DMS114 treated with DMSO at 0.1 percent for 48 hours (cell line): ENCODE data around the gene GRID1.

ENCODE experiments used
- DNase-seq: peaks from one replicate; lab custom pipeline; 2025; ENCODE audit not compliant: unreplicated experiment; lab: John Stamatoyannopoulos, UW

Gene GRID1

DNA sequence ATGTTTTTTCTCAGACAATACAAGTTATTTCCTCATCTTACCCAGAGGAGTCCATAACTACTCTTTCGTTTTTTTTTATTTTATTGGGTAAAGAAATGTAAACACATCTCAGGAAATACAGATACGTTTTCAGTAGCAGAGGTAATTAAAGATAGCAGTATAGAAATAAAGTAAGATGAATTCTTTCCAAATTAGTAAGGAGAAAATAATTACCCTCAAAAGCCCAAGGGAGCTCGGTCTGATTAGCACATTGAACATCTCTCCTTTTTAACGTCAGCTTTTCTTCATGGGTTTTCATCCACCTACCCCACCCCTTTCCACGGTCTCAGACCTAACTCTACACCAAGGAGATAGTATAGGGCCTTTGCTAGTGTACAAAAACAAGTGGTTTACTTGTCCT lies 294.2 kb downstream of the GRID1 start:
- no peak for DNase-seq

DNA sequence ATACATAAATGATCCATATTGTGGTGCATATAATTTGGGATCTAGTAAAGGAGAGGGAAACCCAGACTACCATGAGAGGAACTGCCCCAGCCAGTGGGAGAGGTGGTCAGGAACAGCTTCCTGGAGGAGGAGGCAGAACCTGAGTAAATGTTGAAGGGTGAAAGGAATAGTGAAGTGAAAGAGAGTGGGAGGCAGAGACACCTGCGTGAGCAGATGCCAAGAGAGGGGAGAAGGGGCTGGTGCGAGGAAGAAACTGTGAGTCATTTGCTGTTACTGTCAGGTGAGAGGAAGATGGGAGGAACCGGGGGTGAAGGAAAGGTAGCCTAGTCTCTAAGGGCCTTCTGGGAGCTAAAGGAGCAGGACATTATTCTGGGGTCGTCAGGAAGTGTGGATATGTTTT lies 294.8 kb downstream of the GRID1 start:
- DNase-seq = no peak

DNA sequence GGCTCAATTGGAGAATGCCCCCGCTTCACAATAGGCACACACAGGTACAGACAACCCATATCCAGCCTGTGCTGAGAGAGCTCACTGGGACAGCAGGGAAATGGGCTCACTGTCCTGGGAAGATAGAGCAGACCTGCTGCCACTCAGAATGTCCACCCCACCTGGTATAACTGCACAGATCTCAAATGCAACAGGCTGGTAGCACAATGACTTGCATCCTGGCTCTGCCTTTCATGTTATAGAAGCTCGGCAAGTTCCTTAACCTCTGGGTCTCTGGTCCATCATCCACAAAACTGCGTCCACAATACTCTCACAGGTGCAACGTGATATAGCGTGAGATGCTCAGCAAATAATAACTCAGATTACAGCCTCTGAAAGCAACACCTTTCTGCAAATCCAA lies 295.4 kb downstream of the GRID1 start:
- no peak for DNase-seq

DNA sequence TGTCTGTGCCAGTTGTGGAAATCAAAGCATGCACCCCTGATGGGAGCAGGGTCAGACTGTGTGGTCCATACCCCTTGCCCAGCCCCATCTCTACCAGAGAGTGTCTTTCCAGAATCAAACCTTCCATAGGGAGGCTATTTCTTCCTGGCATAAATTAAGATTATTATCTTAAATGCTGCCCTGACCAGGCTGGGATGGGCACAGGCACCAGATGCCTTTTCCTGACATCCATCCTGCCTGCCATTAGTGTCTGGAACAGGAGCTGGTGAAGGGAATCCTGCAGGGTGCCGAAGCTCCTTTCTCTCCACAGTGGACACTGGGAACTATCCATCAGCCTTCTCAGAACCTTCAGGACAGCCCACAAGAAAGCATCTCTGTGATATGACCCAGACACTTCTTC lies 296.3 kb downstream of the GRID1 start:
- DNase-seq = no peak

GRCh38 chr10:86068231-86069054 lies 298.2 kb downstream of the GRID1 start:
- DNase-seq = no peak

DNA sequence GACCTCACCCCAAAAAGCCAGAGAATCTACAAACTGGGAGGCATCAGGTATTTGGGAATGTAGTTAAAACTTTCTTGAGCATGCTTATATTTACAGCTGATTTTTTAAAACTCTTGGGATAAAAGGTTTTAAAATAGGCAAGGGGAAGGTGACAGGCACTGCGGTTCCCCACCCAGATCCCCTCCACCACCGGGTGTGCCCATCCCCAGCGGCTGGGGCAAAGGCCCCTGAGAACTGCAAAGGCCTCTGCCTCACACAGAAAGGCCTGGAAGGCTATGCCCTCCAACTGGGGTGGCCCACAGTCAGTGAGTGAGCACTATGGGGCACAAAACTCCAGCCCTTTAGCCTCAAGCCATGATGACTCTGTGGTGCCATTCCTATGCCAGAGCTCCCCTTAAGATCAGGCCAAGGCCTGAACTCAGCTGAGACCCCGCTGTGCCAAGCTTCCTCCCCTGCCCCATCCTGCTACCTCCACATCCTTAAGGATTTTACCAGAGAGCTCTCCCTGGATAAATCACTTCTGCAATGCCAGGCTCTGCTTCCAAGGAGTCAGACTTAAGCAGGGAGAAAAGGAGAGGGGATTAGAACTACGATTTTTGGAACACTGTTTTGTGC lies 299.1 kb downstream of the GRID1 start:
- no peak for DNase-seq

DNA sequence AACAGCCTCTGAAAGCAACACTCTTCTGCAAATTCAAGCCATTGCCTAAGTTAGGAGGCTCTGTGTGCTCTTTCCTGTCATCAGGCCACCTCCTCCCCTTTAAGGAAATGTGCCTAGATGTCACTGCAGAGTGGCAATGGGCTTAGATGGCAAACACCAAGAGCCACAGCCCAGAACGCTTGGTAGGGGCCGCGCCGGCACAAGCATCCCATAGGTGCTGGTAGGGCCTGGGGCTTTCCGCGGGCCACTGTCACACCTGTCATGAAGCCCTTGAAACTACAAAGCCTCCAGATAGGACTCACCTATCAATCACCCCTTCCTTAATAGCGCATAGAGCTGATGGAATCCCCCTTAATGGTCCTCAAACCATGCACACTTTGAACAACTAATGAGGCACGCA lies 299.9 kb downstream of the GRID1 start:
- no peak for DNase-seq

DNA sequence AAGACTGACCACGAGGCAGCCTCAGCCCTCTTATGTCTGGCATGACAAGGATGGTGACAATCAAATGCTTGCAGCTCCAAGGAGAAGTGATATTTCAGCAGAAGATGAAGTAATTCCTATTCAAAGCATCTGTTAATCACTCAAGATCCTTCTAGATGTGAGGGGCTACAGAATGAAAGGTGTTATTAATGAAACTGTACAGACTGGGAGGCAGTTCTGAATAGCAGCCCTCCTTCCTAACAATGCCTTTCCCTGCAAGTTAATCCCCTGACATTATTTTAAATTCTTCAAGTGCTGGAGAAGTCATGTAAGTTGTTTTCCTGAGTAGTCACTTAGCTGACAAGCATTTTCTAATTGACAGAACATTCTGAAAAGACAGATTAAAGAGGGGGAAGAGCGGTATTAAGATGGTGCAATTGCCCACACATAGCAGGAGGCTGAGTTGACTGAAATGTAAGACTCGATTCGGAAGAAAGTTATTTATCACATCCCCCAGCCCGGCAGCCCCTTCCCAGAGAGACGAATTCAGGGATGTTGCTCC lies 300.8 kb downstream of the GRID1 start:
- DNase-seq = no peak

GRCh38 chr10:86064931-86065662 lies 301.5 kb downstream of the GRID1 start:
- no peak for DNase-seq

DNA sequence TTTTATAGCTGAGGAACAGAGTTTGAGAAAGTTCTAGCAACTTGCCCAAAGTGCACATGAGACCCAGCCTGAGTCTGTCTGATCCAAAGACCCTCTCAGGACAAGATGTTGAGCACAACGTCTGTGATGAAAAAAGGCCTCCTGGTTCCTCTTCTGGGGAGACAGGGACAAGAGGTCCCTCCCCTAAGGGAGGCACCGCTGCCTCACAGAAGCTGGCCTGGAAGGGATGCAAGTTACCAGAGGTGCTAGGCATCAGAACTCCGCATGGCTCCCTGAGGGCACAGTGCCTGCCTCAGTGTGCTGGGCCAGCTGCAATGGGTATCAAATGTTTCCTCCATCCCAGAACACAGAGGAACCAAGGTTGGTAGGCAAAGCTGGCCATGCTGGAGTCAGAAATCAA lies 302.4 kb downstream of the GRID1 start:
- no peak for DNase-seq

DNA sequence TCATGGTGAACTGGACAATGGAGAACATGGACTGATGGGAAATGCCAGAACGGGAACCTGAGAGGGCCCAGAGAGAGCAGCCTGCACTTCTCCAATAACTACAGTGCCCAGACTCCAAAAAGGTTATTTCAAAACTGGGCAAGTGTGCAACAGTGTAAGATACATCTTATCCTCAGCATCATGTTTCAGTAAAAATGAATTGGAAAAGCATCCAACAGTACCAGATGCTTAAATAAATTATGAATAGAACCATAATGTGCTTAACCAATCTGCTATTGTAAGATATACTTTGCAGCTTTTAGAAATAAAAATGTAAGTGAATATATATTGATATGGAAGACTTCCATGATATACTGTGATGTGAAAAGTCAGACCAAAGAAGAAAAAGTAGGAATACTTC lies 303.3 kb downstream of the GRID1 start:
- no peak for DNase-seq

DNA sequence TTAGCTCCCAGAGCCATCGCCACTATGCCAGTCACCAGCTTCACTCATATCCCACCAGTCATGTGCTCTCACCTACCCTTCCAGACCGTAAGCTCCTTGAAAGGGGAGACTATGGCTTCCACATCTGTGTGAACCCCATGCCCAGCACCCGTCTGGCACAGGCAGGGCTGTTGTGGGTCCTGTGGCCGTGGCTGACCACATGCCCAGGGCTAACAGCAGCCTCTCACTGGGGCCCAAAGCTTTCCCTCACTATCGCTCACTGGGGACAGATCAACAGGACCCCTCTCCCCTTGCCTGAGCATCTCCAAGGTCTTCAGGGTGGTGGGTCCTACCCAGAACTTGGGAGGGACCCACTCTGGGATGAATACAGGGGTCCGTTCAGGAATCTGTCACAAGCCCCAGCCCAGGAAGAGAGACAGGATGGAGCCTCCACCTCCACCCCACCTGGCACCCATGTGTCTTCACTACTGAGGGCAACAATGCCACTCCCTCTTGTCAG lies 303.9 kb downstream of the GRID1 start:
- DNase-seq = no peak

GRCh38 chr10:86062198-86062550 lies 304.4 kb downstream of the GRID1 start:
- no peak for DNase-seq

DNA sequence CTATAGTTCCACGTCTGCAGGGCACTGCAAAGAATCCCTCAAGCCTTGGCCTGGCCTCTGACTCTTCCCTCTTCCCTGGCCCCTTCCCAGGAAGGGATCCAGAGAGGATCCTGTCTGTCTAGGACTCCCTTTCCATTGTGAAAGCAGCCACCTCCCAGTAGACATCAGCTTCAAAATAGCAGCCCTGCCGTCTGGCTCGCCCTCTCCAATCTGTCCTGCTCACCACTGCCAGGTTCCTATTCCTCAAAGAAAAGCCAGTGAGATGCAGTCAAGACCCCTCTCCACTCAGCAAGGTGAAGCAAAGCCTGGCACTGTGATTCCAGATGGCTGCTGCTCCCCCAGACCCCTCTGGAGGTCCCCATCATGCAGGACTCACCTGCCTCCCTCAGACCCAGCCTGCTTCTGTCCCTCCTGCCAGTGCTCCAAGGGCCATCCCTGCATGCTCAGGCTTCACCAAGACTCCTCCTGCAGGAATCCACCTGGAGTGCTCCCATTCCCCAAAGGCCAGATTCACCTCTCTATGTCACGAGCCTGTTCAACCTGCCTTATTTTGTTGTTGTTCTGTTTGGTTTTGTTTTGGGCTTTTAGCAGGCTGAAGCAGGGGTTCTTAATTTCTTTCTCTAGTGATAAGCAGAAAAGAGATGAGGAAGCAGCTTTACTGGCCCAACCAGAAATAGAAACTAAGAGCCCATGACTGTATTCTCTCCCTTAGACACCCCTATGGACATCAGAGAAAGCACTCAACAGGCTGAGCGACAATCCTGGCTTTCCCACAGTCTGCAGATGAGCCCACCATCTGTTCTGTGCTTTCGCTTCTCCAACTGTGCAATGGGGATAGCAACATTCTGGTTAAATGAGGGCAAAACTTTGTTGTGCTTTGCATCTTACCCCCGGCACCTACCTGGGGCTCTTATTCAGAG lies 305.1 kb downstream of the GRID1 start:
- DNase-seq = no peak

DNA sequence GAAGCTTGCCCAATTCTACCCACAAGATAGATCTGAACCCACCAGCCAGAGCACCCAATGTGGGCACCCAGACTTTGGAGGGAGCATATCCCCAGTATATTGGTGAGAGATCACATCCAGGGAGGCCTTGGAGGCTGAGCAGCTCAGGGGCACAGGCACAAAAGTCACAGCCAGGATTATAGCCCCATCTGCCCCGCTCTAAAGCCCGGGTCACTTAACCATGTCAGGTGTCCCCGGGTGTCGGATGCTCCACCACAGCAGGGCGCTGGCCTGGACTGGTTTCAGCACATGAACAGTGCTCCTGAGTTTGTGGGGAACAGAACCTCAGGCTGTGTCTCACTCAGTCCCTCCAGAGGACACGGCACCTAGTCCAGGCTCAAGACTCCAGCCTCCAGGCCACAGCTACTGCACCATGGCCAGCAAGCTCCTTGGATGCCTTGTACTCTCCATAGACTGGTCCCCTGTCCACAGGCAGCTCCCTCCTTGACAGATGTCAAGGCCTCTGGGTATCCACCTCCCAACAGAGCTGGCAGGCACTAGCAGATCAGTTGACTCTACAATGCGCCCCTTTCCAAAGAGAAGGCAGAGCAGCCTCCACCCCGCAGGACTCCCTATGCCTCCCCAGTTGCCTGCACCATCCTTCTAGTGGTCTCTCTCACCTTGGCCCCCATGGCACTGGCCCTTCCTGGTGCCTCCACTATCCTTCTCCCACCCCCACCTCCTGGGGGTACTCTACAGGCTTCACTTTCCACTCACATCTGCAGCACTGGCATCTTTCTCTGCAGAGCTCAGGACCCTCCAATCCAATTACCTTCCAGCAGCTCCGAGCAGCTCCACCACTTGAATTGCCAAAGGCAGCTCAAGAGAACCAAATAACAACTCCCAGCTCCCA lies 306.0 kb downstream of the GRID1 start:
- DNase-seq = no peak

GRCh38 chr10:86059892-86060291 lies 306.7 kb downstream of the GRID1 start:
- no peak for DNase-seq

GRCh38 chr10:86058964-86059363 lies 307.6 kb downstream of the GRID1 start:
- no peak for DNase-seq

- no peak for DNase-seq
These were observed 308.9 kb downstream of the GRID1 start for GRCh38 chr10:86057708-86058107.

DNA sequence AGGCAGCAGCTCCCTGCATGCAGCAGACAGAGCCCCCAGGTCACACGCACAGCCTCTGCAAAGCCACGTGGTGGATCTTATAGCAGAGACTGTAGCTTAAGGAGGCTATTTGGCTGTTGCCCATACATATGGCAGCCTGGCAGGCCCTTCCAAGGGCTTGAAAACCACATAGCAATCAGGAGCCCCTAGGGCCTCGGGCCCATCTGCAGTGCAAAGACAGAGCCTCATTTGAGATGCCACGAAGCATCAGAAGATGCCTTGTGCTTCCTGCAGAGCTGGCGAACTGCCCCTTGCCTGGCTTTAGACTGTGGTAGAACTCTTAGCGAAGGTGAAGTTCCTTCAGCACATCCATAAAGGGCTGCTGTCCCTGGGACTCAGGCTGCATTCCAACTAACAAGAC lies 309.9 kb downstream of the GRID1 start:
- DNase-seq = no peak

GRCh38 chr10:86055928-86056327 lies 310.7 kb downstream of the GRID1 start:
- DNase-seq = no peak
